GM18520 (cell line): ENCODE data around the gene MTHFD1.

ENCODE experiments used
- ATAC-seq: cut with Tn5 transposase; IDR thresholded peaks from one replicate; pipeline ENCODE4 v1.9.1; 2021; ENCODE audit not compliant: unreplicated experiment

Gene MTHFD1

DNA sequence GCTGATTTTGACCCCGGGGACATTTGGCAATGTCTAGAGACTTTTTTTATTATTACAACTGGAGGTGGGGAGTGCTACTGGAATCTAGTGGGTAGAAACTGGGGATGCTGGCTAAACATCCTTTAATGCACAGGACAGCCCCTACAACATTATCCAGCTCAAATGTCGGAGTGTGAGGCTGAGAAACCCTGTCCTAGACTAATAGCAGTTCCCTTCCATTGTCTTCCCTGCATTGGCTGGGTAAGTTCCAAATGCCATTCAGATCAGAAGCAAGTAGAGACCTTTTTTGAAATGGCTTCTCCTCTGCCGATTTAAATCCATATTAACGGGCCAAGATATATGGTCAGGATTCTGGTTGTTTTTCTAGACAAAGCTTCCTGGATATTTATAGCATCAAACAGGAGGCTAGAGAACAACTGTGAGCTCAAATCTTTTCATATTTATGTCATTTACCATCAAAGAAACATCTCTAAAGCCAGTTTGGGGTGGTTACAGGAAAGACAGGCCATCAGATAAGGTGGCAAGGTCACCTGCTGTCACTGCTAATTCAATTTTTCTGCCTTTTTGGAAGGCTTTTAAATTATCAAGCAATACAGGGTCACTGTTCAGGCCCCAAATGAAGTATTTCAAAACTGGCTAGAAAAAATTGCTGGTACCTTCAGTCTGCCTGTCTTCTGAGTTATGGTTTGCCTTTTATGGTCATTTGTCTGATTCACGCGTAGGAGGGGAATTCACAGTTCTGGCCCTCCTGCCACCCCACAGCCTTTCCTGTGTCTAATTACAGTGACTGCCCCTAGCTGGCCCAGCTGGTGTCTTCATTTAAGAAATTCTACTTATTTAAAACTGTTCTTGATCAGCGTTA, 57.1 kb downstream of the MTHFD1 start:
- peak; percentile 93 for ATAC-seq

- ATAC-seq = no peak
These were observed 59.9 kb downstream of the MTHFD1 start for GRCh38 chr14:64447876-64448670.

DNA sequence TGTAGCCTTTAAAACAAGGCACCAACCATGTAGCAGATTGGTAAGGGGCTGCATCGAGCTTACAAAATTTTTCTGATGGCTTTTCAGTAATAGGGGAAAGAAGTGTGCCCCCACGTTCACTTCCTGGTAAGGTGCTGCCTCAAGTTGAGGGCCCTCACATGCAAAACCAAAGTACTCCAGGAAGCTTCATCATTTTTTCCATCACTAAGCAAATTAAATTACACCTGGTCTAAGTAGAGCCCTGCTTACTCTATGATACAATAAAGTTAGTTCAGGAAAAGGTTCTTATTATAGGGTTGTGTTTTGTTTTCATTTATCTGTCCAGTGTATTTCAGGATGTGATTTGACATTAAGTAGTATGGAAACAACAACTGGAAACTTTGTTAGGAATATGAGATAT, 62.1 kb downstream of the MTHFD1 start:
- ATAC-seq = no peak

DNA sequence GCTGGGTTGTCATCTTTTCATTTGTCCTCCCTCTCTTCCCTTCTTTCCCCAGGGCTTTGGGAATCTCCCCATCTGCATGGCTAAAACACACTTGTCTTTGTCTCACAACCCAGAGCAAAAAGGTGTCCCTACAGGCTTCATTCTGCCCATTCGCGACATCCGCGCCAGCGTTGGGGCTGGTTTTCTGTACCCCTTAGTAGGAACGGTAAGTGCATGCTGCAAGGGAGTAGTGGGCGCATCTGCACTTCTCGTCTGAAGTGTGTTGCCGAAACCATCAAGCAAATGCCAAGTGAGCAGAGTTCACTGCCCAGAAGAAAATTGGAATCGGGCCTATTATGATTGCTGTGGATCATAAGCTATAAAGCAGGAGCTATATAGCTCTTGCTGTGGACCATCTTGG, 66.5 kb downstream of the MTHFD1 start:
- no peak for ATAC-seq

DNA sequence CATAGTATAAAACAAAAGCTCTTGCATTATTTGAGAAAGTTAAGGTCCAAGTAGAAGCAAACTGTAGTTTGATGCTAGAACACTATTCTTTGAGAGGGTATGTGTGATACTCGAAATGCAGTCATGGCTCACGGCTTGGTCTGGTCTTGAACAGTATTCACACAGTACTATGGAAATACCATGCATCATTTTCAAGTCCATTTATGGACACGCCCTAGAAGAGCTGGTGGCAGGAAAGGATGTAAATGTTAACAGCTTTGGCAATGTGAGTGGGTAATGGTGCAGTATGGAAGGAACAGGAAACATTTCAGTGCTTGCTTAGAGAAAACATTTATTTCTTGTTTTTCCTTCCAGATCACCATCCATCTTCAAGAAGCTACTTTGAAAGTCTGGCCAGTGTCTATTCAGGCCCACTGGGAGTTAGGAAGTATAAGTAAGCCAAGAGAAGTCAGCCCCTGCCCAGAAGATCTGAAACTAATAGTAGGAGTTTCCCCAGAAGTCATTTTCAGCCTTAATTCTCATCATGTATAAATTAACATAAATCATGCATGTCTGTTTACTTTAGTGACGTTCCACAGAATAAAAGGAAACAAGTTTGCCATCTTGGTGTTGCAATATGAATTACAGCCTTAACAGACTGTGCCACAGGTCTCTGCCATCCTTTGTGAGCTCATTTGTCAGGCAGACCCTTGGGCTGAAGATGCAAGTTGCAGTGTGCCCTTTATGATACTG, 71.4 kb downstream of the MTHFD1 start:
- ATAC-seq = no peak

DNA sequence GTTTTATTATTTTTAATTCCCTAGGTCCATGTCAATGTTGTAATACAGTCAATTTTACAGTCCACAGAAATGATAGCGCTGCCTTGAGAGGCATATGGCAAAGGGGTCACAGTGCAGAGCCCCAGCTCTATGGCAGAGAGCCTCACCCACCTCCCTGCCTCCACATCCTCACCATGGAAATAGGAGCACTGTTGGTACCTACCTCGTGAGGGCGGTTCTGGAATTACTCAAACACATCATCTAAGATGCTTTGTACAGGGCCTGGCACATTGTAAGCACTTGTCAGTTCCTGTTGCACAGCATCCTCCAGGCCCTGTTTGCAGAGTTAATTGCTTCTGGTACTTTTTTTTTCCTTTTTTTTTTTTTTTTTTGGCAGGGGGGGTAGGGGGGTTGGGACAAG, 73.1 kb downstream of the MTHFD1 start:
- no peak for ATAC-seq

DNA sequence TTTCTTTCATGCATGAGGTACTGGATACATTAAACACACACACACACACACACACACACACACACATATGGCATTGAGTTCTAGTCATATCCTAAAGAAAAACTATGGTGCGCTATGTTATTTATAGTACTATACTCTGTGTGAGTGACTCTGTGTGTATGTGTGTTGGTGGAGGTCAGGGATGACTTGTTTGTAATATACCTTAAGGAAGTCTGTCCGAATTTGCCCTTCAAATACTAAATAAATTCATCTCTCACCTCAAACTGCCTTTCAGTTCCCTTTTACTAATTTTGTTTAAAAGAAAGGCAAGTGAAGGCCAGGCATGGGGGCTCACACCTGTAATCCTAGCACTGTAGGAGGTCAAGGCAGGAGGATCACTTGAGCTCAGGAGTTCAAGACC, 75.0 kb downstream of the MTHFD1 start:
- no peak for ATAC-seq

DNA sequence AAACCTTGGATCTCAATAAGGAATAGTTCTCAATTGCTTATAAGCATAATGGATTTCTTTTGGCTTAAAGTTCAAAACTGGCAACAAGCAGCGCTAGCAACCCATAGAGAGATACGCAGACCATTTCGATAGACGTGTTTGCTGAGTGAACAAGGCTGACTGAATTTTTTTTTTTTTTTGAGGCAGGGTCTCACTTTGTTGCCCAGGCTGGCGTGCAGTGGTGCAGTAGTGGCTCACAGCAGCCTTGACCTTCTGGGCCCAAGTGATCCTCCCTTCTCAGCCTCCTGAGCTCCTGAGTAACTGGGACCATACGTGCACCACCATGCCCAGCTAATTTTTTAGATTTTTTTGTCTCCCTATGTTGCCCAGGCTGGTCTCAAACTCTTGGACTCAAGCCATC, 75.7 kb downstream of the MTHFD1 start:
- no peak for ATAC-seq

DNA sequence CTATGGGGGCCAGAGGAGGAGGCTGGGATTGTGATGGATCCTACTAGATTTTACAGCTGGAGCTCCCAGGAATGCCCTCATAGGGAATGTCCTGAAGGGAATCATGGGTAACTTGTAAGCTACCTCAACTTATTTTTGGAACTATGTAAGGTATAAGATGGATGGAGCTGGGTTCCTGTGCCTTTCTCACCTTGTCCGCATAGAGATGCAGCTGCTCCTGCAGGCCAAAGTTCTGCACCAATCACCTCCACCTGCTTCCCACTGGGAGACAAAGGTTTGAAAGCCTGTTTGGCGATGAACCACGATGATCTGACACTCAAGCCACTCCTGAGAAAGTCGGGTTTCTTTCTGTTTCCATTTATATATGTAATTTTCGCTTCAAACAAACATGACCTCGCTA, 76.5 kb downstream of the MTHFD1 start:
- ATAC-seq = no peak

DNA sequence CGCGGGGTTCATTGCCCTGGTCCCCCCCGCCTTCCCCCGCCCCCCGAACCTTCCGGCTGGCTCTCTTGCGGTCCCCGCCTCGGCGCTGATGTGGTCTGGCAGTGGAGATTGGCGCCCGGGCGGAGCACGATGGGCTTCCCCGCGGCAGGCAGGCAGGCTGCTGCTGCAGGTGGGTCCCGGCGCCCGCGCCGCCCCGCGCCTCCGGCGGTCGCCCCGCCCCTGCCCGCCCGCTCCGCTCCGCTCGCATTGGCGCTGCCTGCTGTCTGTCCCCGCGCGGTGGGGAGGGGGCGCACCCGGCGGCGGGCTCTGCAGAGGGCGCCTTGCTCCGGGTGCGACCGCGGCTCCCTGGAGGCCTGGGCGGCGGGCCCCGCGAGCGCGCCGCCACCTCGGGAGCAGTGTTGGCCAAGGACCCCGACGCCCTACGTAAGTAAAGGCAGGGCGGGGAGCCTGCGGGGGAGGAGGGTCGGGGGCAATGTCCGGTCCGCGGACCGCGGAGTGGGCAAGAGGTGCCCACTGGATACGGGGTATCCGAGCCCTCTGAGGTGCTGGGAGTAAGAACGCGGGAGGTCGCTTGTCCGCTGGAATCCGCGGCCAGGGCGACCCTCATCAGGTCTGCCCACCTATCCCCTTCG, 77.2 kb downstream of the MTHFD1 start, which contains the start of gene AKAP5:
AKAP5 (plus strand) TSS at position 309 of the 632 bp plus-strand sequence. CDS start 2,896 bp downstream, outside the sequence.
- ATAC-seq = peak; percentile 53

DNA sequence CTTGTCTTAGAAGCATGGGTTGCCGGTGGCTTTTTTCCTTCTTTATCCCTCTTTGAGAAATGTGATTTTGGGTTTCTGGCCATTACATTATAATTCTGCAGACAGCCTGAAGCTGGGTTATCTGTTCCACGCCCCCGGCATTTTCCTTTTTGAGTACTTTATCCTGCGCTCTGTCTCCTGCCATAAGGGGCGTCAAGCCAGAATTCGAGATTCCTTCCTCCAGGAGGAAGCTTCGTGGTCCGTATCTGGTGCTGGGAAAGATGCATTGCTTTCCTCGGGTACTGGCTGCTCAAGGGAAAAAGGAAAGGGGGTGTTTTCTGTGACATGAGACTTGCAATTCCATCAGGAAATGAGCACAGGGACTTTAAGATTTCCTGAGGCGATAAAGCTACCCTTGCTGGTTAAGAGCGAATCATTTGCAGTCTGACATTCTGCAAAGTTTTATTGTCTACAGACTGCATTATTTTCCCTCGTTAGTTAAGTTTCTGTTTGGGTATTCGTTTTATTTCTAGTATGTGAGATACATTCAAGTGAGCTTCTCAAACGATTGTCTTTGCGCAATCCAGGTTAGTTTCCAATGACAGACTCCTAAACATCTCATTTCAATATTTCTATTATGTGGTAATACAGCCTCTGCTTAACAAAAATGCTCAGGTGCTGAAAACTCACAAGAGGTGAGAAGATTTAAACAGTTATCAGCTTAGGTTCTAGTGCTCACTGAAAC, 77.8 kb downstream of the MTHFD1 start:
- no peak for ATAC-seq

DNA sequence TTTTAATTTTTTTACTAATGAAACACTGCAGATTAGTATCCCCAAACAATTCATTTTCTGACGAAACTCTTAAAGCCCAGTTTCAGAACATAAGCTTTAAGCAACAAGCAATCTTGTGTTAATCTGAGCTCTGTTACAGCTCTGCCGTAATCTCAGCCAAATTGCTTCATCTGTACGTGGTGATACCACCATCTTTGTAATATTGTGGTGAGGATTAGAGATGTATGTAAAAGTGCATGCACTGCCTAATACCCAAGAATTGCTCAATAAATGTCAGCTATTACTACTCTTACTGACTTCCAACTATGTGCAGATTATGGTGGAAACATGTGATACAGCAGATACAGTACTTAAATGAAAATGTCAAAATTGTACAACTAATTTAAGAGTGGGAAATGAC, 78.9 kb downstream of the MTHFD1 start:
- no peak for ATAC-seq

DNA sequence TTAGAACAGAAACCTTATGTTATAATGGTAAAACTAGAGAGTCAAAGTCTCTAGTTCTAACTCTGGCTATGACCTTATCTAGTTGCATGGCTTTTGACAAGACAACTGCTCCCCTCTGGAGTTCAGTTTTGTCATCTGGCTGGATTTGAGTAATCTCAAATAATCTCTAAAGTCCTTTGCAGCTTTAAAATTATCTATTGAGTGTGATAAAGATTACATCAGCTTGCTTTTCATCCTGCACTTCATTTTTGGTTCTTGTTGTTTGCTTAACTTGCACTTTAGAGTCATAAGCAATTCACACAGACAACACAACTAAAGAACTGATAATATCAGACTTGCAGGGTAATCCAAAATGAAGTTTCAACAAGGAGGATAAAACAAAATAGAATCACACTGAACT, 79.4 kb downstream of the MTHFD1 start:
- no peak for ATAC-seq

- ATAC-seq = no peak
These were observed 80.3 kb downstream of the MTHFD1 start for GRCh38 chr14:64468451-64468850.

- ATAC-seq = no peak
These were observed 85.9 kb downstream of the MTHFD1 start for GRCh38 chr14:64474041-64474440.

- no peak for ATAC-seq
These were observed 86.5 kb downstream of the MTHFD1 start for GRCh38 chr14:64474698-64475097.

- ATAC-seq = no peak
These were observed 87.6 kb downstream of the MTHFD1 start for GRCh38 chr14:64475585-64476273.

DNA sequence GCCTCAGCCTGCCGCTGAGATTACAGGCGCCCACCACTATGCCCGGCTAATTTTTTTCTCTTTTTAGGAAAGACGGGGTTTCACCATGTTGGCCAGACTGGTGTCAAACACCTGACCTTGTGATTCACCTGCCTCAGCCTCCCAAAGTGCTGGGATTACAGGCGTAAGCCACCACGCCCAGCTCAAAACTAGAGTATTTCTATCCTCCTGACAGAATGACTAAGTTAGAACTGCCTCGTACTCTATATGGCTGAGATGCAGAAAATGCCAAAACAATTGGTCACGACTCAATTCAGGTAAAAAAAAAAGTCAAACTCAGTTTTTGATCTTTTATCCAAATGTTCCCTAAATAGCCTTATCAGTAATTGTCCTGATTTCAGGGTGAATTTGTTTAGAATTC, 88.3 kb downstream of the MTHFD1 start:
- ATAC-seq = no peak

- no peak for ATAC-seq
These were observed 90.6 kb downstream of the MTHFD1 start for GRCh38 chr14:64478634-64479250.
